ENCODE measurements around the gene TNPO3. TPM values are rescaled to one million over a fixed set of nuclear protein-coding genes. Genes with fewer than 3 reads are reported as not detected.
"Not testable (repeated sequence)": the region's sequence is repeated elsewhere in the genome, so short reads cannot be mapped to it uniquely, and the experiment has no call there.

Gene TNPO3
- polyA plus RNA-seq, 4 donors = 35.8 to 49.0 (median 43.9) TPM

- DNase-seq (ENCODE audit: low read depth in 4 of 4, low spot score in 2 of 4) = no peak
These were observed 17.6 kb upstream of the TNPO3 start for GRCh38 chr7:129072479-129073011.

DNA sequence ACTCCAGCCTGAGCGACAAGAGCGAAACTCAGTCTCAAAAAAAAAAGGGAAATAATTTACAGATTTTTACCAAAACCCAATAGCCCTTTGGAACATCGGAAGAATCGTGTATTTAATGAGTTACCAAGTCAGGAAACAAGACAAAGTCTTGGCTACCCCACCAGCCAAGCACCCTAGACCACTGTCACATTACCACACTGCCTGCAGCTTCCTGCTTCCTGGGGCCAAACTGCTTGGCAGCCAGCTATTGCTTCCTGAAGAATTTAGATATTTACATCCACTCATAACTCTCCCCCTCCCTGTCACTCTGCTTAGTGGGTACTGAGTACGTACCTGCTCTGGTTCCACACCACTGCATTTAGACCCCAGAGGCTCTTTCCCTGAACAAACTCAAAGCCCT is 14.1 kb upstream of the TNPO3 start:
- no peak for DNase-seq (ENCODE audit: low read depth in 4 of 4, low spot score in 2 of 4)

DNA sequence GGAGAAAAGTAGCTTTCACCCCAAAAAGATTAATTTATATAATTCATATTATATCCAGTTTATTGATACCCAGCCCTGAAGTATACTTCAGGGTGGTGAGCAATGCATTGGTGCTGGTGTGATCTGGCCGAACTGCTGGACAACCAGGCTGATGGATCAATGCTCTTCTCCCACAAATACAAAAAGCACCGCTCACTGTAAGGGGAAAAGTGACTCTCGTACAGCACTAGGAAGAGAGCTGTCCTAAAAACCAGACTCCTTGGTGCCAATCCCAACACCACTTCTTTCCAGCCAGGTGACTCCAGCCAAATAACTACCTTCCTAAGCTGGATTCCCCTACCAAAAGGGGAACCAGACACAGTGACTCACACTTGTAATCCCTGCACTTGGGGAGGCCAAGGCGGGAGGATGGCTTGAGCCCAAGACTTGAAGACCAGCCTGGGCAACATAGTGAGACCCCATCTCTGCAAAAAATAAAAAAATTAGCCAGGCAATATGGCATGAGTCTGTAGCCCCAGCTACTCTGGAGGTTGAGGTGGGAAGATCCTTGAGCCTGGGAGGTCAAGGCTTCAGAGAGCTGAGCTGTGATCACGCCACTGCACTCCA is 13.1 kb upstream of the TNPO3 start:
- no peak for DNase-seq (ENCODE audit: low read depth in 4 of 4, low spot score in 2 of 4)

- DNase-seq (ENCODE audit: low read depth in 4 of 4, low spot score in 2 of 4) = not testable (repeated sequence)
These were observed 12.2 kb upstream of the TNPO3 start for GRCh38 chr7:129067132-129067561.

- DNase-seq (ENCODE audit: low read depth in 4 of 4, low spot score in 2 of 4) = no peak
These were observed 11.6 kb upstream of the TNPO3 start for GRCh38 chr7:129066290-129067131.

DNA sequence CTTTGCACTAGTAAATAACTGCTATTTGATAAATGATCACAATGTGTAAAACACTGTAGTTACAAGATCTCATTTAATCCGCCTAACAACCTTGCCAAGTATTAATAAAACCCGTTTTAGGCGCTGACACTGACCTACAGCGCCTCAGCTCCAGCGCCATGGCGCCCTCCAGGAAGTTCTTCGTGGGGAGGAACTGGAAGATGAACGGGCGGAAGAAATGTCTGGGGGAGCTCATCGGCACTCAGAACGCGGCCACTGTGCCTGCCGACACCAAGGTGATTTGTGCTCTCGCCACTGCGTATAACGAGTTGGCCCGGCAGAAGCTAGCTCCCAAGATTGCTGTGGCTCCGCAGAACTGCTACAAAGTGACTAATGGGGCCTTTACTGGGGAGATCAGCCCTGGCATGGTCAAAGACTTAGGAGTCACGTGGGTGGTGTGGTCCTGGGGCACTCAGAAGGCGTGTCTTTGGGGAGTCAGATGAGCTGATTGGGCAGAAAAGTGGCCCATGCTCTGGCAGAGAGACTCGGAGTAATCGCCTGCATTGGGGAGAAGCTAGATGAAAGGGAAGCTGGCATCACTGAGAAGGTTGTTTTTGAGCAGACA is 1.1 kb upstream of the TNPO3 start:
- no peak for DNase-seq (ENCODE audit: low read depth in 4 of 4, low spot score in 2 of 4)

- no peak for DNase-seq (ENCODE audit: low read depth in 4 of 4, low spot score in 2 of 4)
These were observed 444 bp upstream of the TNPO3 start for GRCh38 chr7:129055294-129055816.

DNA sequence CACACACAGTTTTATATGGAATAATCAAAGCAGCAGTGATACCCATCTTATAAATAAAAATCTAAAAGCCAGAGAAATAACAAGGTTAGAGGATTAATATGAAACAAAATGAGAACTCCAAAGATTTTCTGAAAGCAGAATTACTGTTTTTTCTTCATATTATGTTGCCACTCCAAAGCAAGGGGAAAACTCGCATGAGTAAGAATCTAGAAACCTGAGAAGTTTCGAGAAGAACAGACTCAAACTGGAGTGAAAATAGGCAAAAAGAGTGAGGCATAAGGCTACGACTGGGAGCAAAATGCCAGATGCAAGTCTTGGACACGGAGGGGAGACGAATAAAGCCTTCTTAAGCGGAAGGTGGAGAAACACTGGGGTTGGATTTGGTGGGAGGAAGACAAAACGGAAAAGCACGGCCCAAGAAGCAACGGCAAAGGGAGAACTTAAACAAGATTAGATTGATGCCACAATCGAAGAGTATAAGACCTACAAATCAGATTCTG is 923 bp downstream of the TNPO3 start:
- peak in 1 of 4 donors; percentile 28 for DNase-seq (ENCODE audit: low read depth in 4 of 4, low spot score in 2 of 4)

DNA sequence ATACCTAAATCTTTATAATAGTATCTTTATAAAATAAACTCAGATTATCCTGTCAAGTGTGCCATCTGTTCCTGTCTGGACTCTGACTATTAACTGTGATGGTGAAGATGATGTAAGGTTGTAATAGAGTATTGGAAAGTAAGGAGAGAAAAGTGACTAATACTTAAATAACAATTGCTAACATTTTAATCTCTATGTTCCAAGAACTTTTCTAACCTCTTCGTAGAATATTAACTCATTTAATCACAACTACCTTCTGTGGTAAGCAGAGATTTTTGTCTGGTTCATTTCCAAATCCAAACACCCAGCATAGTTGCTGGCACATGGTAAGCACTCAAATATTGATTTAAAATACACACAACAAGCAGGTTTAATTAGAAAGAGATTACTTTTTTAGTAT is 2.5 kb downstream of the TNPO3 start:
- DNase-seq (ENCODE audit: low read depth in 4 of 4, low spot score in 2 of 4) = no peak

DNA sequence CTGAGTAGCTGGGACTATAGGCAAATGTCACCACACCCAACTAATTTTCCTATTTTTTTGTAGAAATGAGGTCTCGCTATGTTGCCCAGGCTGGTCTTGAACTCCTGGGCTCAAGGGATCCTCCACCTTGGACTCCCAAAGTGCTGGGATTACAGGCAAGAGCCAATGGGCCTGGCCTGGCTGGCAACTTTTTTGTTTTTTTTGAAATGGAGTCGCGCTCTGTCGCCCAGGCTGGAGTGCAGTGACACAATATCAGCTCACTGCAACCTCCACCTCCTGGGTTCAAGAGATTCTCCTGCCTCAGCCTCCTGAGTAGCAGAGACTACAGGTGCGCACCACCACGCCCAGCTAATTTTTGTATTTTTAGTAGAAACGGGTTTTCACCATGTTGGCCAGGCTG is 3.5 kb downstream of the TNPO3 start:
- DNase-seq (ENCODE audit: low read depth in 4 of 4, low spot score in 2 of 4) = not testable (repeated sequence)

DNA sequence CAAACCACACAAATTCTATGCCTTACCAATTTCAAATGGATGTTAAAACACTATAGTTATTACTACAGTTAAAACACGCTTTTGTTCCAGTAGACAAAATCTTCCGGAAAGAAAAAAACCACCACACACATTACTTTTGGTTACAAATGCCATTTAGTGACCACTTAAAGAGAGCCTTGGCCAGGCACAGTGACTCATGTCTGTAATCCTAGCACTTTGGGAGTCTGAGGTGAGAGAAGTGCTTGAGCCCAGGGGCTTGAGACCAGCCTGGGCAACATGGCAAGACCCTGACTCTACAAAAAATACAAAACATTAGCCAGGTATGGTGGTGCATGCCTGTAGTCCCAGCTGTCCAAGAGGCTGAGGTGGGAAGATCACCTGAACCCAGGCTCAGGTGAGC is 7.2 kb downstream of the TNPO3 start:
- no peak for DNase-seq (ENCODE audit: low read depth in 4 of 4, low spot score in 2 of 4)

GRCh38 chr7:129045682-129046081 is 9.2 kb downstream of the TNPO3 start:
- DNase-seq (ENCODE audit: low read depth in 4 of 4, low spot score in 2 of 4) = no peak

DNA sequence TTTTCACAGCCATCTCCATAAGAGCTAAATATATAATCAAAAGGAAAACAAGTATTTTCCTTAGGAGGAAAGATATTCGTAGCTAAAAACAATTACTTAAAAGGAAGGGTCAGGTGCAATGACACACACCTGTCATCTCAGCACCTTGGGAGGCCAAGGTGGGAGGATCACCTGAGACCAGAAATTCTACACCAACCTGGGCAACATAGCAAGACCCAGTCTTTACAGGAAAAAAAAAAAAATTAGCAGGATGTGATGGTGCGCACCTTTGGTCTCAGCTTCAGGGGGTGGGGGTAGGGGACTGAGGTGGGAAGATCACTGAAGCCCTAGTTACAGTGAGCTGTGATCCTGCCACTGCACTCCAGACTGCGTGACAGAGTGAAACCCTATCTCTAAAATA is 11.9 kb downstream of the TNPO3 start:
- no peak for DNase-seq (ENCODE audit: low read depth in 4 of 4, low spot score in 2 of 4)

- no peak for DNase-seq (ENCODE audit: low read depth in 4 of 4, low spot score in 2 of 4)
These were observed 13.5 kb downstream of the TNPO3 start for GRCh38 chr7:129041142-129042085.

GRCh38 chr7:129038468-129038867 is 16.4 kb downstream of the TNPO3 start:
- not testable (repeated sequence) for DNase-seq (ENCODE audit: low read depth in 4 of 4, low spot score in 2 of 4)

GRCh38 chr7:129037585-129037984 is 17.3 kb downstream of the TNPO3 start:
- no peak for DNase-seq (ENCODE audit: low read depth in 4 of 4, low spot score in 2 of 4)

DNA sequence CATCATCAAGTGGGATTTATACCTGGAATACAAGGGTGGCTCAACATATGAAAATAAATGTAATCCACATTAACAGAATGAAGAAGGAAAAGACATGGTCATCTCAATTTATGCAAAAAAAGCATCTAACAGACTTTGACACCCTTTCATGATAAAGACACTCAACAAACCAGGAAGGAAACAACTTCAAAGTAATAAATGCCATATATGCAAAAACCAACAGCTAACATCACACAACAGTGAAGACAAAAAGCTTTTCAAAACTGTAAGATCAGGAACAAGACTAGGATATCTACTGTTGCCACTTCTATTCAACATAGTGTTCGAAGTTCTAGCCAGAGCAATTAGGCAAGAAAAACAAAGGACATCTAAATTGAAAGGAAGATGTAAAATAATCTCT is 22.9 kb downstream of the TNPO3 start:
- no peak for DNase-seq (ENCODE audit: low read depth in 4 of 4, low spot score in 2 of 4)

DNA sequence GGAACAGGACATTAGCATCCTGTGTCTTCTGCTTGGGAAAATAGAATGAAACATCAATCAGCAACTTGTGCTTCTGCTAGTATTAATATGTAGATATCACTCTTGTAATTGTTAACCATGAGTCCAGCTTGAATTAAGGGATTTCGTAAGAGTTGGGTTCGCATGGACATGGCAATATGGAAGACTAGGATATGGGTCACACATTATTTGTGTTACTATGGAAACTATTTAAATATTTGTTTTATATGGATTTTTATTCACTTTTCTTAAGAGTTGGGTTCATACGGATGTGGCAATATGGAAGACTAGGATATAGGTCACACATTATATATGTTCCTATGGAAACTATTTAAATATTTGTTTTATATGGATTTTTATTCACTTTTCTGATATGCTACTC is 24.5 kb downstream of the TNPO3 start:
- no peak for DNase-seq (ENCODE audit: low read depth in 4 of 4, low spot score in 2 of 4)

GRCh38 chr7:129024125-129024524 is 30.8 kb downstream of the TNPO3 start:
- DNase-seq (ENCODE audit: low read depth in 4 of 4, low spot score in 2 of 4) = no peak

- no peak for DNase-seq (ENCODE audit: low read depth in 4 of 4, low spot score in 2 of 4)
These were observed 33.3 kb downstream of the TNPO3 start for GRCh38 chr7:129021656-129022055.

Measured in left renal cortex interstitium (tissue), 4 donors.